Measurements from ENCODE around the gene MRPL20. TPM values are rescaled to one million over a fixed set of nuclear protein-coding genes. Genes with fewer than 3 reads are reported as not detected.
"Not testable (repeated sequence)": the region's sequence is repeated elsewhere in the genome, so short reads cannot be mapped to it uniquely, and the experiment has no call there.

Gene MRPL20
- polyA plus RNA-seq, 1 donor (not counting 4 experiments of a cell fraction or from before 2014, with no cell fraction given): 133 TPM

- Histone ChIP-seq H3K4me1 (ENCODE audit: control insufficient read depth, extremely low read depth, insufficient read depth, low read length) (peaks cover 34% of the 10 kb centered on the region), H3K4me3 (ENCODE audit: control insufficient read depth in 2 of 3, extremely low read depth in 1 of 3, insufficient read depth in 2 of 3, low read depth in 1 of 3, low read length in 3 of 3) (peak overlapping the region in 1 of 3 experiments; percentile 14), H4K20me1 (ENCODE audit: control insufficient read depth, extremely low read depth, insufficient read depth, low read length) (no peaks in the 10 kb centered on the region), H3K27me3 (ENCODE audit: control insufficient read depth, extremely low read depth, insufficient read depth, low read length) (no peaks in the 10 kb centered on the region), H3K4me2 (ENCODE audit: control insufficient read depth, extremely low read depth, insufficient read depth, low read depth, low read length) (peak overlapping the region; percentile 54), H3K9ac (ENCODE audit: control insufficient read depth, extremely low read depth, insufficient read depth, low read length) (peak overlapping the region; percentile 33), H3K79me2 (ENCODE audit: control insufficient read depth, insufficient read depth, low read length) (no peaks in the 10 kb centered on the region), H3K9me1 (ENCODE audit: control insufficient read depth, extremely low read depth, insufficient read depth, low read length) (no peaks in the 10 kb centered on the region), H3K36me3 (ENCODE audit: control insufficient read depth in 2 of 2, extremely low read depth in 1 of 2, insufficient read depth in 2 of 2, low read length in 2 of 2) (no peaks in the 10 kb centered on the region), H3K9me3 (ENCODE audit: control insufficient read depth, low read depth, low read length) (no peaks in the 10 kb centered on the region), H2AFZ (ENCODE audit: control insufficient read depth, low read length) (no peak overlapping the region), H3K27ac (ENCODE audit: control insufficient read depth, insufficient read depth, low read length) (no peak overlapping the region)
- dilution Hi-C loops (cut with MboI; ENCODE audit: extremely low pct_ligation_motif_present, low sequenced_read_pairs): no loop called here
- DNase-seq (ENCODE audit: low read depth, low spot score) (no peak), FAIRE-seq (no peak)
- TF ChIP-seq EZH2 (IDR thresholded peaks at IDR 0.05; ENCODE audit: low read length): no peak
- TF ChIP-seq CTCF (optimal IDR thresholded peaks at IDR 0.05 in 1 of 3, IDR thresholded peaks at IDR 0.05 in 1 of 3, conservative IDR thresholded peaks at IDR 0.05 in 1 of 3; ENCODE audit: extremely low read depth in 1 of 3, insufficient read depth in 2 of 3, low read length in 3 of 3): no peak
Observed at GRCh38 chr1:1419363-1419812, 12.3 kb upstream of the MRPL20 start.

- H3K27ac ChIP-seq (ENCODE audit: control insufficient read depth, insufficient read depth, low read length): no peak overlapping the region
- peak overlapping the region; percentile 4 for H3K9ac ChIP-seq (ENCODE audit: control insufficient read depth, extremely low read depth, insufficient read depth, low read length)
Observed at GRCh38 chr1:1418464-1419362, 11.6 kb upstream of the MRPL20 start.

GRCh38 chr1:1417825-1418463, 10.9 kb upstream of the MRPL20 start:
- H3K36me3 ChIP-seq (ENCODE audit: control insufficient read depth in 2 of 2, extremely low read depth in 1 of 2, insufficient read depth in 2 of 2, low read length in 2 of 2); H3K9me3 ChIP-seq (ENCODE audit: control insufficient read depth, low read depth, low read length); H3K27ac ChIP-seq (ENCODE audit: control insufficient read depth, insufficient read depth, low read length); H3K27me3 ChIP-seq (ENCODE audit: control insufficient read depth, extremely low read depth, insufficient read depth, low read length); H3K4me3 ChIP-seq (ENCODE audit: control insufficient read depth in 2 of 3, extremely low read depth in 1 of 3, insufficient read depth in 2 of 3, low read depth in 1 of 3, low read length in 3 of 3); H3K9me1 ChIP-seq (ENCODE audit: control insufficient read depth, extremely low read depth, insufficient read depth, low read length); dilution Hi-C loops (cut with MboI; ENCODE audit: extremely low pct_ligation_motif_present, low sequenced_read_pairs); H3K79me2 ChIP-seq (ENCODE audit: control insufficient read depth, insufficient read depth, low read length); DNase-seq (ENCODE audit: low read depth, low spot score); H4K20me1 ChIP-seq (ENCODE audit: control insufficient read depth, extremely low read depth, insufficient read depth, low read length); FAIRE-seq: not testable (repeated sequence)
- Histone ChIP-seq H2AFZ (ENCODE audit: control insufficient read depth, low read length) (peak overlapping the region; percentile 40), H3K4me2 (ENCODE audit: control insufficient read depth, extremely low read depth, insufficient read depth, low read depth, low read length) (peak overlapping the region; percentile 25), H3K9ac (ENCODE audit: control insufficient read depth, extremely low read depth, insufficient read depth, low read length) (peak overlapping the region; percentile 4), H3K4me1 (ENCODE audit: control insufficient read depth, extremely low read depth, insufficient read depth, low read length) (peaks cover 29% of the 10 kb centered on the region)

More at GRCh38 chr1:1418464-1419362, 11.6 kb upstream of the MRPL20 start:
- no peaks in the 10 kb centered on the region for H3K9me3 ChIP-seq (ENCODE audit: control insufficient read depth, low read depth, low read length)
- TF ChIP-seq CTCF (optimal IDR thresholded peaks at IDR 0.05 in 1 of 3, IDR thresholded peaks at IDR 0.05 in 1 of 3, conservative IDR thresholded peaks at IDR 0.05 in 1 of 3; ENCODE audit: extremely low read depth in 1 of 3, insufficient read depth in 2 of 3, low read length in 3 of 3) (no peak), EZH2 (IDR thresholded peaks at IDR 0.05; ENCODE audit: low read length) (no peak)
- H3K4me1 ChIP-seq (ENCODE audit: control insufficient read depth, extremely low read depth, insufficient read depth, low read length): peaks cover 34% of the 10 kb centered on the region
- FAIRE-seq (no peak), DNase-seq (ENCODE audit: low read depth, low spot score) (no peak)
- no peaks in the 10 kb centered on the region for H3K9me1 ChIP-seq (ENCODE audit: control insufficient read depth, extremely low read depth, insufficient read depth, low read length)
- no peaks in the 10 kb centered on the region for H3K36me3 ChIP-seq (ENCODE audit: control insufficient read depth in 2 of 2, extremely low read depth in 1 of 2, insufficient read depth in 2 of 2, low read length in 2 of 2)
- dilution Hi-C loops (cut with MboI; ENCODE audit: extremely low pct_ligation_motif_present, low sequenced_read_pairs): no loop called here
- H3K79me2 ChIP-seq (ENCODE audit: control insufficient read depth, insufficient read depth, low read length): no peaks in the 10 kb centered on the region
- no peaks in the 10 kb centered on the region for H4K20me1 ChIP-seq (ENCODE audit: control insufficient read depth, extremely low read depth, insufficient read depth, low read length)
- H3K27me3 ChIP-seq (ENCODE audit: control insufficient read depth, extremely low read depth, insufficient read depth, low read length): no peaks in the 10 kb centered on the region
- H2AFZ ChIP-seq (ENCODE audit: control insufficient read depth, low read length): peak overlapping the region; percentile 19
- no peak overlapping the region for H3K4me3 ChIP-seq (ENCODE audit: control insufficient read depth in 2 of 3, extremely low read depth in 1 of 3, insufficient read depth in 2 of 3, low read depth in 1 of 3, low read length in 3 of 3)
- H3K4me2 ChIP-seq (ENCODE audit: control insufficient read depth, extremely low read depth, insufficient read depth, low read depth, low read length): peak overlapping the region; percentile 54

All from keratinocyte (primary cell).